ENCODE measurements around the gene BFSP1. TPM values are rescaled to one million over a fixed set of nuclear protein-coding genes. Genes with fewer than 3 reads are reported as not detected.

Gene BFSP1
- total RNA-seq, 1 donor = 2.9 TPM

GRCh38 chr20:17490501-17490900 lies 40.7 kb downstream of the BFSP1 start:
- H3K4me1 ChIP-seq (ENCODE audit: insufficient read depth, low read length) = no peaks in the 10 kb centered on the region
- no peaks in the 10 kb centered on the region for H3K36me3 ChIP-seq (ENCODE audit: insufficient read depth, low read length)
- H3K27me3 ChIP-seq (ENCODE audit: insufficient read depth, low read length) = peaks cover 11% of the 10 kb centered on the region
- DNase-seq (ENCODE audit: insufficient read length, low spot score, missing footprints) = no peak
- no peak overlapping the region for H3K27ac ChIP-seq (ENCODE audit: low read depth, low read length)
- no peak overlapping the region for H2AFZ ChIP-seq (ENCODE audit: low read length)
- no peaks in the 10 kb centered on the region for H3K9me3 ChIP-seq (ENCODE audit: low read depth, low read length)
- H3K4me3 ChIP-seq (ENCODE audit: insufficient read depth, low read length) = no peak overlapping the region
- no peaks in the 10 kb centered on the region for H4K20me1 ChIP-seq (ENCODE audit: insufficient read depth, low read length)
- H3K79me2 ChIP-seq (ENCODE audit: insufficient read depth, low read length) = no peaks in the 10 kb centered on the region
- no peak overlapping the region for H3K4me2 ChIP-seq (ENCODE audit: insufficient read depth, low read length)
- TF ChIP-seq CTCF (IDR thresholded peaks at IDR 0.05; ENCODE audit: extremely low read depth, low read depth, low read length) = no peak

GRCh38 chr20:17488916-17489600 lies 42.1 kb downstream of the BFSP1 start:
- H3K27me3 ChIP-seq (ENCODE audit: insufficient read depth, low read length) = peaks cover 11% of the 10 kb centered on the region
- no peak overlapping the region for H3K27ac ChIP-seq (ENCODE audit: low read depth, low read length)
- H4K20me1 ChIP-seq (ENCODE audit: insufficient read depth, low read length) = no peaks in the 10 kb centered on the region
- H3K36me3 ChIP-seq (ENCODE audit: insufficient read depth, low read length) = no peaks in the 10 kb centered on the region
- H3K4me1 ChIP-seq (ENCODE audit: insufficient read depth, low read length) = no peaks in the 10 kb centered on the region
- H2AFZ ChIP-seq (ENCODE audit: low read length) = no peak overlapping the region
- no peaks in the 10 kb centered on the region for H3K79me2 ChIP-seq (ENCODE audit: insufficient read depth, low read length)
- H3K9me3 ChIP-seq (ENCODE audit: low read depth, low read length) = no peaks in the 10 kb centered on the region
- H3K4me3 ChIP-seq (ENCODE audit: insufficient read depth, low read length) = no peak overlapping the region
- DNase-seq (ENCODE audit: insufficient read length, low spot score, missing footprints) = no peak
- no peak for TF ChIP-seq CTCF (IDR thresholded peaks at IDR 0.05; ENCODE audit: extremely low read depth, low read depth, low read length)
- no peak overlapping the region for H3K4me2 ChIP-seq (ENCODE audit: insufficient read depth, low read length)

GRCh38 chr20:17485017-17485416 lies 46.2 kb downstream of the BFSP1 start:
- Histone ChIP-seq H3K36me3 (ENCODE audit: insufficient read depth, low read length) (no peaks in the 10 kb centered on the region), H3K79me2 (ENCODE audit: insufficient read depth, low read length) (no peaks in the 10 kb centered on the region), H2AFZ (ENCODE audit: low read length) (no peak overlapping the region), H3K4me1 (ENCODE audit: insufficient read depth, low read length) (no peaks in the 10 kb centered on the region), H3K27ac (ENCODE audit: low read depth, low read length) (no peak overlapping the region), H3K27me3 (ENCODE audit: insufficient read depth, low read length) (peaks cover 22% of the 10 kb centered on the region), H3K9me3 (ENCODE audit: low read depth, low read length) (no peaks in the 10 kb centered on the region), H3K4me2 (ENCODE audit: insufficient read depth, low read length) (no peak overlapping the region), H3K4me3 (ENCODE audit: insufficient read depth, low read length) (no peak overlapping the region), H4K20me1 (ENCODE audit: insufficient read depth, low read length) (no peaks in the 10 kb centered on the region)
- no peak for DNase-seq (ENCODE audit: insufficient read length, low spot score, missing footprints)
- TF ChIP-seq CTCF (IDR thresholded peaks at IDR 0.05; ENCODE audit: extremely low read depth, low read depth, low read length) = no peak

GRCh38 chr20:17482536-17482935 lies 48.6 kb downstream of the BFSP1 start:
- H3K4me2 ChIP-seq (ENCODE audit: insufficient read depth, low read length) = no peak overlapping the region
- H3K79me2 ChIP-seq (ENCODE audit: insufficient read depth, low read length) = no peaks in the 10 kb centered on the region
- no peak for DNase-seq (ENCODE audit: insufficient read length, low spot score, missing footprints)
- H3K4me3 ChIP-seq (ENCODE audit: insufficient read depth, low read length) = no peak overlapping the region
- TF ChIP-seq CTCF (IDR thresholded peaks at IDR 0.05; ENCODE audit: extremely low read depth, low read depth, low read length) = no peak
- H3K27me3 ChIP-seq (ENCODE audit: insufficient read depth, low read length) = peaks cover 17% of the 10 kb centered on the region
- H2AFZ ChIP-seq (ENCODE audit: low read length) = no peak overlapping the region
- H3K27ac ChIP-seq (ENCODE audit: low read depth, low read length) = no peak overlapping the region
- H3K4me1 ChIP-seq (ENCODE audit: insufficient read depth, low read length) = no peaks in the 10 kb centered on the region
- no peaks in the 10 kb centered on the region for H3K9me3 ChIP-seq (ENCODE audit: low read depth, low read length)
- H4K20me1 ChIP-seq (ENCODE audit: insufficient read depth, low read length) = no peaks in the 10 kb centered on the region
- no peaks in the 10 kb centered on the region for H3K36me3 ChIP-seq (ENCODE audit: insufficient read depth, low read length)

All from osteoblast (primary cell).